HG02571 (cell line): ENCODE data around the gene PSPC1.
"Not testable (repeated sequence)": the region's sequence is repeated elsewhere in the genome, so short reads cannot be mapped to it uniquely, and the experiment has no call there.

Source experiments
- ATAC-seq: cut with Tn5 transposase; IDR thresholded peaks from one replicate; pipeline ENCODE4 v1.9.1; 2021; ENCODE audit warnings: mild to moderate bottlenecking, moderate library complexity; ENCODE audit not compliant: unreplicated experiment

The PSPC1 gene

DNA sequence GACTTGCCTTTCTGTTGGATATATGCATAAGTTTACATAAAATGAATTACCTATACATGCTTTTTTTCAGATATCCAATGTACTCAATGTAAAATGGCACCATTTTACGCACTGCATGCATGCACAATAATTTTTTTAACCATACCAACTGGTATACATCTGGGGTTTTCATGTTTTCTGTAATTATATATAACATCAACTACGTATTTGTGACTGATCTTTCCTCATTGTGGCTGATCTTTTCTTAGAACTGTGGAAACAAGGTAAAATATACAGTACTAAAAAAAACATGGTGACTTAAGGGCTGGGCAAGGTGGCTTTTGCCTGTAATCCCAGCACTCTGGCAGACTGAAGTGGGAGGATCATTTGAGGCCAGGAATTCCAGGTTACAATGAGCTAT lies 18.5 kb downstream of the PSPC1 start:
- ATAC-seq, result no peak

DNA sequence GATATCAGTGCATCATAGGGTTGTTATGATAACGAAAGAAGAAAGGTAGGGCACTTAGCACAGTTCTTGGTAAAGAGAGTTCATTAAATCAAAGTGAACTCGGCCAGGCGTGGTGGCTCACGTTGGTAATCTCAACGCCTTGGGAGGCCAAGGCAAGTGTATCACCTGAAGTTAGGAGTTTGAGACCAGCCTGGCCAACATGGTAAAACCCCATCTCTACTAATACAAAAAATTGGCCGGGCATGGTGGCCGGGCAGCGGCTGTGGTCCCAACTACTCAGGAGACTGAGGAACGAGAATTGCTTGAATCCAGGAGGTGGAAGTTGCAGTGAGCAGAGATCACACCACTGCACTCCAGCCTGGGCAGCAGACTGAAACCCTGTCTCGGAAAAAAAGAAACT lies 19.1 kb downstream of the PSPC1 start:
- no peak for ATAC-seq

DNA sequence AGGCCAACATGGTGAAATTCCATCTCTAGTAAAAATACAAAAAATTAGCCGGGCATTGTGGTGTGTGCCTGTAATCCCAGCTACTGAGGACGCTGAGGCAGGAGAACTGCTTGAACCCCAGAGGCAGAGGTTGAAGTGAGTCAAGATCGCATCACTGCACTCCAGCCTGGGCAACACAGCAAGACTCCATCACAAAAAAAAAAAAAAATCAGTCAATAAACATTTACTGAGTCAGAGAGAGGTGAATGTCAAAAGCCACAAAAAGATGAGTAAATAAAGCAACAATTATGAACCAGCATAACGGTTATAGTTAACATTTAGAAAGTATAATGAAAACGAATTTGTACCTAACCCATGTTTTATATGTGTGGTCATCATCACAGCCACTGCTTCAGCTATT lies 23.1 kb downstream of the PSPC1 start:
- ATAC-seq, result no peak

DNA sequence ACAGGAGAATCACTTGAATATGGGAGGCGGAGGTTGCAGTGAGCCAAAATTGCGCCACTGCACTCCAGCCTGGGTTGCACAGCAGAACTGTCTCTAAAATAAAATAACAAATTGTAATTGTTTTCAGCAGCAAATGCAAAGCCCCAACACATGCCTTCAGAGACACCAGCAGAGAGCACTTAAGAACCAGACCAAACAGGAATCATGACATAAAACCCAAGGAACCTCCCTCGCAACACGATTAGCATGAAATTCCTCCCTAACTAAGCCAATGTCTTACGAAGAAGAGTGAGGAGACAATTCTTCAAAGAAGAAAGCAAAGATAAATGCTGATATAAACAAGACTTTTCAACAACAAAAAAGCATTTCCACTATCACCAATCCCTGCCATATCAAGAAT lies 40.1 kb downstream of the PSPC1 start:
- no peak for ATAC-seq

DNA sequence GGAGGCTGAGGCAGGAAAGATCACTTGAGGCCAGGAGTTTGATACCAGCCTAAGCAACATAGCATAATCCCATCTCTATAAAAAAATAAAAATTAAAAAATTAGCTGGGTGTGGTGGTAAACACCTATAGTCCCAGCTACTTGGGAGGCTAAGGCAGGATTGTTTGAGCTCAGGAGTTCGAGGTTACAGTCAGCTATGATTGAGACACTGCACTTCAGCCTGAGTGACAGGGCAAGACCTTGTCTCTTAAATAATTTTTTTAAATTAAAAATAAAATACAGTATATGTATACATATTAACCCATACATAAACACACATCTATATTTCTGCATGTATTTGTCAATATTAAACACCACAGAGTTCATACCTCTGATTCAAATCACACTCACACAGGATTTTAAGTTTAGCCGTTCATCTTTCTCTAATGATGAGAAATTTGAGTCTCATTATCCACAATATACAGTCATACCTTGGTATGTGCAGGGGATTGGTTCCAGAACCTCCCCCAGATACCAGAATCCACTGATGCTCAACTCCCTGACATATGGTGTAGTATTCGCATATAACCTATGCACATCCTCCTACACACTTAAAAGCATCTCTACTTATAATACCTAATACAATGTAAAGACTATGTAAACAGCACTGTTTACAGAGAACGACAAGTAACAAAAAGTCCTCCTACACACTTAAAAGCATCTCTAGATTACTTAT lies 44.7 kb downstream of the PSPC1 start:
- ATAC-seq, result no peak

DNA sequence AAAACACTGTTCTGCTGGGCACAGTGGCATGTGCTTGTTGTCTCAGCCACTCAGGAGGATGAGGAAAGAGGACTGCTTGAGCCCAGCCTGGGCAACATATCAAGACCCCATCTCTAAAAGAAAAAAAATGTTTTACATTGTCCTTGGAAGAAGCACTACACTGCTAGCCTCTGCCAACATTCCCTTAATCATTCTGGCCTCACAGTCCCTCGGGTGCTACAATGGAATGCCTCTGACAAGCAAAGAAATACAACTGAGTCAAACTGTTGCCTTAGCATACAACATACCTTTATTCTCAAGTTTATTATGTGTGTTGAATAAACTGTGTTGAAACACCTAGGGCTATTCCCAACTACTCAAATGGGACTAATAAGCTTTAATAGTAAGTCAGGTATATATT lies 56.1 kb downstream of the PSPC1 start:
- no peak for ATAC-seq

DNA sequence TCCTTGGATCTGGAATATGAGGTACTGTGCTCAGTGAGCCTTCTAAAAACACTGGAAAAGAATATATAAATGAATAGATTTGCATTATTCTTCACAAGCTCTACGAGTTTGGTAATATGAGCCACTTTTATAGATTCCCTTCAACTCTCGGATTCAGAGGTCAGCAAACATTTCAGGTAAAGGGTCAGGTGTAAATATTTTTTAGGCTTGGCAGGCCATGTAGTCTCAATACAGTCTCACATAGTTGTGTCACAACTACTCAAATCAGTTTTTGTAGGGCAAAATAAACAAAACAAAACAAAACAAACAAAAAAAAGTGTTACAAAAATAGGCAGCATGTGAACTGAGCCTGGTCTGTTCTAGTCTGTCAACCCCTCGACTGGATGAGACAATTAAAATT lies 57.4 kb downstream of the PSPC1 start:
- no peak for ATAC-seq

DNA sequence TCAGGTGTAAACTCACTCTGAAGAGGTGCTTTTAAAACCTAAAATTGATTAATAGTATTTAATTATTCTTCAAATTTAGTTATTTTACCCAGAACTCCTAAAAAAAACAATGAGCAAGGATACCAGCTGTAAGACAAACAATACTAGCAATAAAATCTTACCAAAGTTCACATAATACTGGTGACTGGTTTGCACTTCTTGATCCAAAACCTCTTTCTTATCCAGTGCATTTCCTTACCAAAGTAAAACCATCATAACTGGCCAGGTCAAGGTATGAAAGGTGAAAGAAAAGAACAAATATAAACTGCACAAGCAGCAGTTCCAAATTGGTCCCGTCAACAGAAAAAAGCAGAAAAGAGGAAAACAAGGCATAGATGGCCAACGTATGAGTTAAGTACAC lies 62.7 kb downstream of the PSPC1 start:
- no peak for ATAC-seq

DNA sequence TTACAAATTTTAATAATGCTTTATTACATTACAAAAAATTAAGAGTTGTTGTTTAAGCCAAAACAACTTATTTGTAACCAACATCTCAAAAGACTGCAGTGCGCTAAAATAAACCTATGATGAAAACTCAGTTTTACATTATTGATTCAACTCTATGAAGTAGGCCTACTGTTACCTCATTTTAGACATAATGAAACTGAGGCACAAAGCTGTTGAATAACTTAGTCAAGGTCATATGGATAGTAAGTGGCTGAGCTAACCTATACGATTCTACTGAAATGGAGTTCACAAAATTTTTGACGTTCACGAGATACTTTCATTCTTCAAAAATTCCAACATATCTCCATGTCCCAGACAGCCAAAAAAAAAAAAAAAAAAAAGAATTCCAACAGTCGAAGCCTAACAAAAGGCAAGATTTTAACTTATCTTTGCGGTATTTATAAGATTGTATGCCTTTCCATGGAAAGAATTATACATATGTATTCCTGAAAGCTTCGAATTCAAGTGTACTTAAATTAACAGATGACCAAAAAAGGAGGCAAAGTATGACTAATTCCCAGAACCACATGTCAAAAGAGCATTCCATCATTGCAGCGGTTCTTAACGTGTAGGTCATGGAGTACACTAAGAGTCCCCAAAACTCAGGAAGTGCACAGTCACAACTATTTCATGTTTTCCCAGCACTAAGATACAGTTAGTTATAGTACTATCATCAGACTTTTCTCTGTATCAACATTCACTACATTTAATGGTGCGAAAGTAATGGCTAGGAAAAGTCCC lies 69.4 kb downstream of the PSPC1 start:
- no peak for ATAC-seq

DNA sequence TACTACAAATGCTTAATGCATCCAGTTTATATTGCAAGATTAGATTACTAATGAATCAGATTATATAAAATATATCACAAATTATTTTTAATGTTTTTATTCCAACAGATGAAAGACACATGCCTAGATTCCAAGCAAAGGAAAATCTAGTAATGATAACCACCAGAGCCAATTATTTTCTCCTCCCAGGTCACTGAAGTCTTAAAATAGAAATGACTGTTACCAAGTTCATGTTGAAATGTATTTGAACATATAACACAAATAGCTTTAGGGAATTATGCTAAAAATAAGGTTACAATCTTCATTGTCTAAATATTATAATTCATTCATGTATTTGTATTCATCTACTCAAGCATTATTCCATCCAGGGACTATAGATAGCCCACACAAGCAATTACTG lies 73.0 kb downstream of the PSPC1 start:
- ATAC-seq, result not testable (repeated sequence)

DNA sequence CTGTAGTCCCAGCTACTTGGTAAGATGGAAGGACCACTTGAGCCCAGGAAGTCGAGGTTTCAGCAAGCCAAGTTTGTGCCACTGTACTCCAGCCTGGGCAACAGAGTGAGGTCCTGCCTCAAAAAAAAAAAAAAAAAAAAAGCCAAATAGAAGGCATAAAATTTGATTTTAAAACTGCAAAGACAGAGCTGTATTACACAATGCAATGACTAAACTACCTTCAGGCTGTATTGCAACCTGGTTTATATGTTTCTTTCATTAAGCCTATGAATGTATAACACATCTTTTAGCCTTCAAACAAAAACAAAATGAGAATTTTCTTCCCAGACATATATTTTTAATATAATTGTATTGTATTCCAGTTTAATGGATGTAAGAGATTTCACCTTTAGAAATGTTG lies 73.7 kb downstream of the PSPC1 start:
- not testable (repeated sequence) for ATAC-seq

DNA sequence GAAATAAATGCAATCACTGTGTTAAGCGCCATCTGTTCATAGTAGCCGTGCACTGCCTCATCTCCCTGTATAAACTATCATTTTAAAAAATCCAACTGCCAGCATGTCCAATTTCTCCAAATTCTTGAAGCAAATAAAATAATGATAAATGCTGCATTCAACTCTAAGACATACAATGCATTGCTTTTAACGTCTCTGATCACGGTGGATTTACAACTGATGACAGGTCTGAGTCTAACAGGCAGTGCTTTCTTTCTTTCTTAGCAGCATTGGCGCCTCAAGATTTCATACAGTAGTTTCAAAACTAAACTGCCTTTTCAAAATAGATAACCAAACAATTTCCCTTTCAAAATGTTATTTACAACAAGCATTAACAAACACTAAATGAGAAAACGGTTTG lies 78.5 kb downstream of the PSPC1 start:
- not testable (repeated sequence) for ATAC-seq

DNA sequence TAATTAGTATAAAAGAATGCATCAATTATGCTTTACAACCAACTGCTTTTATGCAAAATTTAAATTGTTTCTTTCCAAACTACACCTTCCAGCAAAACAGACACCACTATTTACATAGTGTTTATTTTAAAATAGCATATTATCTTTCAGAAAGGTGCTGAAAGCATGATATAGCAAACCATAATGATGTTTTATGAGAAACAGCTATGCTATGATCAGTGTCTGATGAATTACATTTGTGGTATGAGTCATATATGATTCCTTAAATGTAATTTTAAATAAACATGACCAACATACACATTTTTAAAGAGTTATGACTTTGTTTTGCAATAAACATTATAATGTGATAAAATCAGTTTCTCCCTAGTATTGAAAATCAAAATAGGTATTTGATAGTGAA lies 81.1 kb downstream of the PSPC1 start:
- not testable (repeated sequence) for ATAC-seq

DNA sequence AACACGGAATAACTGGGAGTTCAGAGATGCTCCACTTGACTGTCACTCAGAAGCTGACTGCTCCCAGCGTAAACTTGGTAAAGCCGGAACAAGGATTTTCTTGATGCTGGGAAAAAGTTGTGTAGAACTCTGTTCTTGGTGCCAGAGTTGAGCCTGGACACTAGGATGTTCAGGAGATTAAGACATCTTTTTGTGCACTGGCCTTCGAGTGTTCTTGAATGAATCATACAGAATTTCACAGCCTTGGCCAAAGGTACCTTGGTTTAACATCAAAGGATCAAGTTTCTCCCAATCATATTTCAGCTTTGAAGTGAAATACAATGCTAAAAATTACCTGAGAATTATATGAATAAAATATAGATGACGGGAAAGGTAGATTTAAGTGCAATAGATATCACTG lies 81.8 kb downstream of the PSPC1 start:
- ATAC-seq, result not testable (repeated sequence)

DNA sequence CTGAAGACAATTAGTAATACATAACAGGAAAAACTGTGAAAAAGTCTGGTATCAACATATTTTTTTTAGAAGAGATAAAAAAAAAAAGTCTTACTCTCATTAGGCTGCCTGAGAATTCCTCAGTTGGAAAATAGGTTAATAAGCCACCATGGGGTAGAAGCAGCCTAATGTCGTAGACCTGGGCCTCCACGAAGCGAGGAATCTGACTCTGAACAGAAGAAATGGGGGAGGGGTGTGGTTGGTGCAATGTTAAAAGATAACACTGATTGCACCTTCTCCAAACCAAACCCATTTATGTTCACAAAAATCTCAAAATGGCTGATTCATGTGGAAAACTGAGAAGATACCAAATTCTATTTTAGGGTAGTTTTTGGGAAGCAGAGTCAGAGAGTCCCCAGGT lies 86.9 kb downstream of the PSPC1 start:
- ATAC-seq, result no peak

DNA sequence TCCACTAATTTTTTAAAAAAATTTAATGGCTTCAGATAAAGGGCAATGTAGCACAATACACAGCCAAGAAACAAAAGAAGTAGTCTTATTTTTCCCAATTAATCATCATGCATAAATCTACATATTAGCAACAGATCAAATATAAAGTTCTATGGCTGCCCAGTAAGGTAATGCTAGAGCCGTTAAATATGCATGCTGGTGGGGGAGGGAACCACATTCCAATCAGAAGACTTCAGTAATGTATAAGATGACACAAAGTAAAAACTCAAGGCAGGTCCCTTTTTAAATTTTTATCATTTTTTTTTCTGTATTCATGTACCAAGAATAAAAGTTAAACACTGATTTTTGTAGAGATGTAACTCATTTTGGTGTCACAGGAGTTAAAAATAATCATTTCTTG lies 87.3 kb downstream of the PSPC1 start:
- ATAC-seq, result no peak

DNA sequence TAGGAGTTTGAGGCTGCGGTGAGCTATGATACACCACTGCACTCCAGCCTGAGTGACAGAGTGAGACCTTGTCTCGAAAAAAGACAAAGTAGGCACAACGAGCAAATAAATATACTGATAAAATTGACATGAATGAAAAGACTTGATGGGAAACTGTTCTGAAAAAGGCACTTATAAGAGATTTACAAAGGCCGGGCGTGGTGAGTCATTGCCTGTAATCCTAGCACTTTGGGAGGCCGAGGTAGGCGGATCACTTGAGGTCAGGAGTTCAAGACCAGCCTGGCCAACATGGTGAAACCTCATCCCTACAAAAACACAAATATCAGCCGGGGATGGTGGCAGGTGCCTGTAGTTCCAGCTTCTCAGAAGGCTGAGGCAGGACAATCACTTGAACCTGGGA lies 91.3 kb downstream of the PSPC1 start:
- ATAC-seq, result not testable (repeated sequence)

DNA sequence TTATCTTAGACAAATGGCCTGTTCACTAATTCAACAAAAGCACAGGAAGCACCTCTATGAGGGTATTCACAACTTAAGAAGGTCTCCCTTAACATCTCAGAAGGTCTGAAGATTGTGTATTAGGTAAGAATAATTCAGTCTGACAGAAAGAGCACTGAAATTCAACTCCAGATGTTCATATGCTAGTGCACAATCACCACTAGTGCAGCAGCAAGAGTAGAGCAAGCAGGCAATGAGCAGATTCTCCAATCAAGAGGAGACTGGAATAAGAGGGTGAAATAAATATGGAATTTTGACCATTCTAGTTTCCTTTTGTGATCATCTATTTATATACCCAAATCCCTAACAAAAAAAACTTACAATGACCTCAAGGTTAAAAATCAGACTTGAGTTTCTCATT lies 97.3 kb downstream of the PSPC1 start:
- ATAC-seq, result no peak

DNA sequence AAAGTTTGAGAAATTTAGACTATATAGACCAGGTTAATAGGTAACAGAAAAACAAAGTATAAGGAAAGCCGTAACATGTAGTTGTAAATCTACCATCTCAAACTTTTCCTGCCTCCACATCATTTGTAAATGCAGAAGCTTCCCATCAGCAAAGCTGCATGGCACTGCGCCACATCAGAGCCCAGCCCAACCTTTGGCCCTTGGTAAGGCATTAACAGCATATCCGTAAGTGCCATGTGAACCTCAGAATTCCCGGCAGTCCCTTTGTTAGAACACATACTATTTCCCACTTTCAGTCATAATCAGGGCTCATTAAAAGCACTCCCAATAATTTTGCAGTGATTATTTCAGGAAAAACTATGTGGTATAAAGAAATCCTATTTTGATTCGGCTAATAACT lies 97.7 kb downstream of the PSPC1 start:
- ATAC-seq, result no peak

DNA sequence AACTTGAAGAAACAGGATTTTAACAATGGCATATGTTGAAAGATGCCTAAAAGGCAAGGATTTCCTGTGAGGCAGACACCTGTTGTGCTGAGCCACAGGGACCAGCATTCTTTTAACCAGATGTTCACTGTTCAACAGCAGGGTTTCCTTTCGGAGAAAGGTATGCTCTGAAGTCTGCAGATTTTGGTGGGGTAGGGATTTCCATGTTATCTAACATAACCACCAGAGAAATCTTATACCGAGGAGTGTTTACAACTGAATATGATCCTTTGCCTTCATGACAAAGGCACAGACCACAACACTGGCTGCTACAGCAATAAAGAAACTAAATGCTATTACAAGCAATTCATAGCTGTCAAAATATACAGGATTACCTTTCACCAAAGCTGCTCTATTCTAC lies 101.2 kb downstream of the PSPC1 start:
- no peak for ATAC-seq

DNA sequence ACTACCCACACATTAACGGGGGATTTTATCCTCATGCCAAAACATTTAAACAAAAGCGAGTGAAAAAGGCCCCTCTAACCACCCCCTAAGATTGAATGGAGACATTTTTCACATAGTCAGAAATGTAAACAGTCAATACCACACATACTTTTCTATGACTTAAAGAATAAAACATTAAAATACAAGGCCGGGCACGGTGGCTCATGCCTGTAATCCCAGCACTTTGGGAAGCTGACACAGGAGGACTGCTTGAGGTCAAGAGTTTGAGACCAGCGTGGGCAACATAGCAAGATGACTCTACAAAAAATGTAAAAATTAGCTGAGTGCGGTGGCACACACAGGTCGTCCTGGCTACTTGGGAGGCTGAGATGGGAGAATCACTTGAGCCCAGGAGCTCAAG lies 102.0 kb downstream of the PSPC1 start:
- no peak for ATAC-seq

DNA sequence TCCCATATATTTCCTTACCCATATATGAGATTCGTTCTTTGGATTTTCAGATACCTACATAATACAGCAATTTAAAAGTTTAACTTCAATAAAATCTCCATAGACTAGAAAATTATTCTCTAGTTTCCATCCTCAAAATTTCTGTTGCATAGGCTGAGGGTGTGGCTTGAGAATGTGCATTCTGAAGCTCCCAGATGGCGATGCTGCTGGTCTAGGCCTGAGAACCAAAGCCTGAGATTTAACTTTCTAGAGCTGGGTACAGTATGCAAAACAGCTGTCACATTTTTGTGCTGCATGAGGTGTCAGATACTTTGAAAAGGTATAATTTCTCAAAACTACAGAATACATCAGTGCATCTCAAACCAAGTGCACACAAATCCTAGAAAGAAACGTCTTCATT lies 106.6 kb downstream of the PSPC1 start:
- ATAC-seq, result no peak

DNA sequence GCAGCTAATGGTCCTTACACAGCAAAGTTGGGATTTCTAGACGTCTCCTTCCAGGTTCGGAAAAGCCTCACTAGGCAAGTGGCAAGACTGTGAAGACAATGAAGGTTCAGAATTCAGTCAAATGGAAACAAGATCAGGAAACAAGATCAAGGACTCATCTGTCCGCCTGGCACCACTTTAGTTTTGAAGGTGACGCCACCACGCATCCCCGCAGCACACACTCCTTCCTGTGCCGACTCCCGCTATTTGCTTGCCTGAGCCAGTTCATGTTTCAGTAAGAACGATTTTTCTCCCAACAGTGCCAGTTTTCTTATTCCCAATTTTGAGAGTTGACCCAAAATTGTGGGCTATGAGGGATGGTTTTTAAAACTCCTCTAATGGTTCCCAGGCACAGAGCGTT lies 107.8 kb downstream of the PSPC1 start:
- ATAC-seq, result no peak
